Endothelial cell of umbilical vein (primary cell): Measurements from ENCODE around the gene TFG.

ENCODE experiments used
- CTCF ChIP-seq, 2 donors: IDR thresholded peaks; 1 replicate in 1 of 2; 2 replicates in 1 of 2; pipeline ENCODE4 v1.5.1; 2011; ENCODE audit warnings: low read length in 2 of 2, mild to moderate bottlenecking in 2 of 2, moderate library complexity in 2 of 2, control low read depth in 1 of 2, inconsistent platforms in 1 of 2, low read depth in 1 of 2; ENCODE audit not compliant: insufficient read depth in 1 of 2; ENCODE audit errors: extremely low read depth in 1 of 2
- EZH2 ChIP-seq: IDR thresholded peaks from 2 replicates; pipeline ENCODE4 v1.6.1; 2012; ENCODE audit warnings: borderline replicate concordance, low read depth, mild to moderate bottlenecking, moderate library complexity, low read length, inconsistent platforms; ENCODE audit not compliant: severe bottlenecking
- GATA2 ChIP-seq: IDR thresholded peaks from 2 replicates; pipeline ENCODE4 v1.7.0; 2011; ENCODE audit warnings: low read depth, mild to moderate bottlenecking, moderate library complexity, mixed read lengths, low read length; ENCODE audit not compliant: insufficient read length, insufficient read depth
- POLR2A ChIP-seq: IDR thresholded peaks from 2 replicates; pipeline ENCODE4 v1.6.1; 2012; ENCODE audit warnings: low read depth, mild to moderate bottlenecking, control low read depth, low read length
- POLR2AphosphoS5 ChIP-seq: IDR thresholded peaks from 2 replicates; pipeline ENCODE4 v1.6.1; 2012; ENCODE audit warnings: low read depth, mild to moderate bottlenecking, control low read depth, low read length, moderate library complexity; ENCODE audit not compliant: insufficient read depth
- TF ChIP-seq, protein P1 (sequence below): IDR thresholded peaks from 2 replicates; pipeline ENCODE4 v1.6.1; 2011; ENCODE audit not compliant: insufficient read depth, insufficient read length

DNA sequence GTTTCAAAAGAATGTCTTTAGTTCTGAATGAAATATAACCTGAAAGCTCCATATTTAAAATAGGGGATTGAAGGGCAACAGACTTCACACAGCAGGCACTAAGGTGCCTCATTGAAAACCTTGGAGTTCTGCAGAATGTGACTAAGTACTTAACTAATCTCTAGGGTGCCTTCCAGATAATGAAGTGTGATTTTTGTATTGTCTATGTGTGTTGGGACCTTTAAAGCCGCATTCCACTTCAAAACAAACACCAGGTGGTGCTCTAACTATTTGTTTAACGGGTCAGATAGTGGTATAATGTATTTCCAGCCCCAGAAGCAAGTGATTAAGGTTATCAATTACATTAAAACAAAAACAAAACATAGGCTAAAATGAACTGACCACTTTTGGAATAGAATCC is 28.0 kb downstream of the TFG start:
- no peak for TF ChIP-seq GATA2
- peak; percentile 19 to 36 for TF ChIP-seq CTCF (IDR thresholded peaks at IDR 0.05; ENCODE audit: extremely low read depth in 1 of 2, insufficient read depth in 1 of 2, low read depth in 1 of 2, low read length in 2 of 2)
- TF ChIP-seq EZH2 = no peak
- TF ChIP-seq, protein P1, sequence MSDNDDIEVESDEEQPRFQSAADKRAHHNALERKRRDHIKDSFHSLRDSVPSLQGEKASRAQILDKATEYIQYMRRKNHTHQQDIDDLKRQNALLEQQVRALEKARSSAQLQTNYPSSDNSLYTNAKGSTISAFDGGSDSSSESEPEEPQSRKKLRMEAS = no peak
- TF ChIP-seq POLR2A = no peak
- TF ChIP-seq POLR2AphosphoS5 = no peak
